HG02973 (cell line): ENCODE data around the gene CAPZB.

Experiments
- ATAC-seq: cut with Tn5 transposase; IDR thresholded peaks from one replicate; pipeline ENCODE4 v1.9.1; 2021; ENCODE audit warnings: moderate library complexity; ENCODE audit not compliant: unreplicated experiment

CAPZB gene

DNA sequence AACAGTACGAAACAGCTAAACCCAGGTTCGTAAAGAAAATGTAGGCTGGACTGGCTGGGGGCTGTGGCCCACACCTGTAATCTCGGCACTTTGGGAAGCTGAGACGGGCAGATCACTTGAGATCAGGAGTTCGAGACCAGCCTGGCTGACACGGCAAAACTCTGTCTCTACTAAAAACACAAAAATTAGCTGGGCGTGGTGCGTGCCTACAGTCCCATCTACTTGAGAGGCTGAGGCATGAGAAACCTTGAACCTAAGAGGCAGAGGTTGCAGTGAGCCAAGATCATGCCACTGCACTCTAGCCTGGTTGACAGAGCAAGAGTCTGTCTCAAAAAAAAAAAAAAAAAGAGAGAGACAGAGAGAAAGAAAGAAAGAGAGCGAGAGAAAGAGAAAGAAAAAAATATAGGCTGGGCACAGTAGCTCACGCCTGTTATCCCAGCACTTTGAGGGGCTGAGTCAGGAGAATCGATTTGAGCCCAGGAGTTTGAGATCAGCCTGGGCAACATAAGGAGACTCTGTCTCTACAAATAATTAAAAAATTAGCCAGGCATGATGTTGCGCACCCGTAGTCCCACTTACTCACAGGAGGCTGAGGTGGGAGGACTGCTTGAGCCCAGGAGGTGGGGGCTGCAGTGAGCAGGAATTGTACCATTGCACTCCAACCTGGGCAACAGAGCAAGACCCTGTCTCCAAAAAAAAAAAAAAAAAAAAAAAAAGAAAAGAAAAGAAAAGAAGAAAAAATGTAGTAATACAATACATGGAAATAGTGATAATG is 35.7 kb downstream of the CAPZB start:
- no peak for ATAC-seq

DNA sequence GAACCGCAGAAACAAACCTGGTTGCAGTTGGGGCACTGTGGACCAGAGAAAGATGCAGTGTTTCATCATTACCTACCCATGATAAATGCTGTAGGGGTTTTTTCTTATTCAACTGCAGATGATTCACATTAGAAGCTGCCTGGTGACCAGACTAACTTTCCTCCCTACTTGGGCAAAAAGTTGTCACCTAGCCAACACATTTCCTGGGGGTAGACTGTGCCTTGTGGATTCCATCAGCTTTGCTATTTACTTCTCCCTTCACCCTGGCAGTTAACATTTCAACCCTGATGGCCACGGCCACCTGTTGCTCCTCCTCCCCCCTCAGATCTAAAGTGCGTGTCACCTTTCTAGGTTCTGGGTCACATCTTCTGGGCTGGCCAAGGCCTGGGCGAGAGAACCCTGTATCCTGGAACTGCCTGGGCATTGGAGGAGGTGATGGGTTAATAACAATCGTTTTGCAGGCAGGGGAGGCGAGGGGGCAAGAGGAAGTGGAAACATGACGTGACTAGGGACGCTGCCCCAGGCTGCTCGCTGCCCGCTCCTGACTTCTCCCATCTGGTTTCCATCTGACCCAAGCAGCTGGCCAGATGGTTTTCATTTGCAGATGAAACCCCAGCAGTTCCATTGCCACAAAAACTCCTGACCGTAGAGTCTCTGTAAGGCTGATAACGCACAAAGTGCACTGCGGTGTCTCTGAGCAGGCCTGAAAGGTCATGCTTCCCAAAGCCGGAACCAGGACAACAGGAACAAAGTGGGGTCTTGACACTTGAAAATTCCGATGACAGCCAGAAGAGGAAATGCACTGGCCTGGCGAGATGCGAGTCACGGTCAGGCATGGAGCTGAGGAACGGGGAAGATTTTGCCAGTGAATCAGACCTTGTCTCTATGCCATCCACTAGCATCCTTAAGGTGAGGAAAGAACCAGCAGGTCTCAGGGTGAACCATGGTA is 36.6 kb downstream of the CAPZB start:
- no peak for ATAC-seq

DNA sequence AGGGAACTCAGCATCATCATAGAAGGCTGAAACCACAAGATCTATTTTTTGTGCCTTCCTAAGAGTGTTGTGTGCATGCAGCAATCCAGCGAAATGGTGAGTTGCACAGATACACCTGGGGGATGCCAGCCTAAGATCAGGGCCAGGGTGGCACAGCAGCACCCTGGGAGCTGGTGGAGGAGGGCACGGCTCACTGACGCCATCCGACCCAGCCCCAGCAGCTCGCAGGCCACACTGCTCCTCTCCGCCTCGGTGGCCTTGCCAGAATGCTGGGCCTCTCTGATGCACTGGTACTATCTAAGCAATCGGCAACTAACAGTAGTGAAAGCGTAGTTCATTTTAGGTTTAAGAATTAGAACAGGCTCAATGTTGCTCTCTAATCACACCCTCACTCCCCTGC is 37.8 kb downstream of the CAPZB start:
- no peak for ATAC-seq

DNA sequence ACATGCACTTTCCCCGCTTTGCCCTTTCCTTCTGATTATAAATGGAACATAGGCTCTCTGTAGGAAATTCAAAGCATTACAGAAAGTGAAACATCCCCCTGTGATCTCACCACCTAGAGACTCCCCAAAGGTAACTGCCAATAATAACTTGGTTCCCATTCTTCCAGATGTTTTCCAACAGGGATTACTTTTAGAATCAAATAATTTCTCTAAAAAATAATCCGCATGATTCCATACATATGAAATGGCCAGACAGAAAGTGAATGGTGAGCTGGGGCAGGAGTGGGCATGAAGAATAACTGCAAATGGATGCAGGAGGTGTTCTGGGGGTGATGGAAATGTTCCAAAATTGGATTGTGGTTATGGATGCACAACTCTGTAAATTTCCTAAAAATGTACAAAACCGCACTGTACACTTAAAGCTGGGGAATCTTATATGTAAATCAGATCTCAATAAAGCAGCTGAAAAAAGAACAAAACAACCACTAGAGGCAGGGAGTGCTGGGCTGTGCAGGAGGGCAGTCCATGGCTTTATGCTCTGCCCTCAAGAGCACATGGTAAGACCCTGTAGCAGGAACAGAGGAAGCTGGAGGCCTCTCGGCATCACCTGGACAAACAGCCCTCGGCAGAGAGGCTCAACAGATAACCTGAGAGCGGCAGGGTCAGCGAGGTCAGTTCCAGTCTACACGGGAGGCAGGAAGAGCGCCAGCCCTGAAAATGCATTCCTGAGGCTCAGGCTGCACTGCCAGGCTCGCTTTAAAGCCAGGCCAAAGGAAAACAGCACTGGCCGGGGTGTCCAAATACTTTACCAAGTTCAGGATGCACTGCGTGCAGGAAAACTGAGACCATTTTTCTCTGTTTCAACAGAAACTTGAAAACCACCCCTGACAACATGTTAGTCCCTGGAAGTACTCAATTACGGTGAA is 39.7 kb downstream of the CAPZB start:
- ATAC-seq, result no peak

DNA sequence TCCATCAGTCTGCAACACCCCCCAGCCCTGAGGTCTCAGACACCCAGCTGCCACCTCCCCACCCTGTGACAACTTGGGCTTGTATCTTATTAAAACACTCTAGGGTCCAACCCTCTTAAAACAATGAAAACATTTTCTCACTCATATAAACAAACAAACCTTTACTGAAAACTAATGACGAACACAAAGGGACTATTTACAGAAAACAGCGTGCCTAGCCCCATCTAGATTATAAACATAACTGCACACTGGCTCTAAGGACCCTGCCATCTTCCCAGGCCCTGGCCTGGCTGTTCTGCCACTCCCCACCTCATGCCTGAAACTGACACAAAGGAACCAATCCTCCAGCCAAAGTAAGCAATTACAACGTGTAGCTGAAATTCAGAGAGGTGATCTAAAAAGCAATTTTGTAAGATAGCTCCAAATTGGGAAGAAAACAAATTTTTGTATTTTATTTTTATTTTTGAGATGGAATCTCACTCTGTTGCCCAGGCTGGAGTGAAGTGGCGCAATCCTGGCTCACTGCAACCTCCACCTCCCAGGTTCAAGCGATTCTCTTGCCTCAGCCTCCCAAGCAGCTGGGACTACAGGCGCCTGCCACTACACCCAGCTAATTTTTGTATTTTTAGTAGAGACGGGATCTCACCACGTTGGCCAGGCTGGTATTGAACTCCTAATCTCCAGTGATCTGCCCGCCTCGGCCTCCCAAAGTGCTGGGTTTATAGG is 40.9 kb downstream of the CAPZB start:
- ATAC-seq, result no peak

DNA sequence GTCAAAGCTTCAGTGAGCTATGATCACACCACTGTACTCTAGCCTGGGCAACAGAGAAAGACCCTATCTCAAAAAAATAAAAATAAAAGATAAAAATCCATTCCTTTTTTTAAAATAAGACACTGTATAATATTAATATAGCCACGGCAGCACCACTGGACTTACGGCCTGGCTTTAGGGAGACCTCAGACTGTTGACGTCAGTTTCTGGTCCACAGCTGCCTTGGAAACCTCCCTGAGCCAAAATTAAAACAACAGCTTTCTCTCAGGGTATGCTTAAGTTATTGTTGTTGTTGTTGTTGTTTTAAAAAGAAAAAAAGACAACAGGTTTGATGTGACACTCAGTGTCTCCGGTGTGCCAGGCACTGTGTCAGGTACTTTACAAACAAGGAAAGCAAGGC is 42.0 kb downstream of the CAPZB start:
- no peak for ATAC-seq

DNA sequence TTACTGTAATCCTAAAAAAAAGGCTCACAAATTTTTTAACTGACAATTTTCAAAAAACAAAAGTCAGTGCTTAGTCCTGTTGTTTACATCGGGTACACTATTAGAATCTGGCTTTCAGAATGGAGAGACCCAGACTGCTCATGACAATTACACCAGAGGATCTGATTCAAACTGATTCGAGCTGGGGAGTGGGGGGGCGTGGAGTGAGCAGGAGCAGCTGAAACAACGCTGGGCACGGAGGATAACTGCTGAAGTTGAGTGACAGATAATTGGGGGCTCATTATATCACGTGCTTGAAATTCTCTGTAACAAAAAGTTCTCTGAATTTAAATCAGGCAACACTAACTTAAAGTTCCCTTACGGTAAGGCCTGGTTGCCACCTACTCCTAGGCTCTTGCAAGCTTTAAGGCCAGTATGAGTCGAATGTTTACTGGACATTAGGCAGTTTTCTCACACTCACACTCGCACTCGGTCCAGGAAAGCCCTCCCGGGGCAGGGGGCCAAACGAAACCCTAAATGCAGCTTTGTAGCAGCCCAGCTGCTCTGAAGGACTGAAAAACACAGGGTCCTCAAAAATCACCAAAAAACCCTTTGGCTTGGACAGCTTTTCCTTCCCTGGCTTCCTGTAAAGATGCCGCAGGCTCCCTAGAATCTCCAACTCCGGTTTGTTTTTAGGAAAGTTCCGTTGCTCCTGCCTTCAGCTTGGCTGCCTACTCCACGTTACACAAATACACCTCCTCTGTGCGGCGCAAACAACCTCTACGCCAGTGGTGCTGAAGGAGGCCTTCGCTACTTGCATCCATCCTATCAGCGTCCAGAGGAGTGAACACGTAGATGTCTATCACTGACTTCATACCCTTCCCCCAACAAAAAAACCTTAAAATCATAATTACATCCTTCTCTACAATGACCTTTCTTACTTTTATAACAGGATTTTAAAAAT is 42.9 kb downstream of the CAPZB start:
- ATAC-seq, result no peak

DNA sequence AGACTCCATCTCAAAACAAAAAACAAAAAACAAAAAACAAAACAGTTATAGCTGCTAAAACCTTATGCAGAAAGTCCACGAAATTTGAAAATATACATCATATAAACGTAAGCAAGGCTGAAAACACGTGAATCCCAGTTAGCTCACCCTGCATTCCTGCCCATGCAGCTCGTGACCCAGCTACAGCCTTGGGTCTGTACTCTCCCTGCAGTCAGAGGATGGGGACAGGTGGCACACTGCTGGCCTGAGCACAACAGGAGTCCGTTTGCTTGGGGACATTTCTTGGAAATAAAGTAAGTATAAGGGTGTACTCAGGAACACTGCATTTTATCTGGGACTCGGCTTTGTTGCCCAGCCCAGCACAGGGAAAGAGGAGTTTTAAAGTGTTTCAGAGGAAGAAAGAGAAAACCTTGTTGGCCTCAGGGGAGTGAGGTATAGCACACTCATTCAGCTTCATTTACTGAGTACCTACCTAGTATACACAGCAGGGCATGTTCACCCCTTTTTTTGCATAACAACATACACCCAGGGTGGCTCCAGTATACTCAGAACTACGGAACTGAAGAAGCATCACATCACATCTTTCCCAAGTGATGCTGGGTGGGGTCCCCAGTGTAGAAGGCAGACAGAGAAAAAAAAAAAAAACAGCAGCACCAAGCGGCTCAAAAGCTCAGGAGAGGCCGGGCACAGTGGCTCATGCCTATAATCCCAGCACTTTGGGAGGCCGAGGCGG is 44.1 kb downstream of the CAPZB start:
- no peak for ATAC-seq

DNA sequence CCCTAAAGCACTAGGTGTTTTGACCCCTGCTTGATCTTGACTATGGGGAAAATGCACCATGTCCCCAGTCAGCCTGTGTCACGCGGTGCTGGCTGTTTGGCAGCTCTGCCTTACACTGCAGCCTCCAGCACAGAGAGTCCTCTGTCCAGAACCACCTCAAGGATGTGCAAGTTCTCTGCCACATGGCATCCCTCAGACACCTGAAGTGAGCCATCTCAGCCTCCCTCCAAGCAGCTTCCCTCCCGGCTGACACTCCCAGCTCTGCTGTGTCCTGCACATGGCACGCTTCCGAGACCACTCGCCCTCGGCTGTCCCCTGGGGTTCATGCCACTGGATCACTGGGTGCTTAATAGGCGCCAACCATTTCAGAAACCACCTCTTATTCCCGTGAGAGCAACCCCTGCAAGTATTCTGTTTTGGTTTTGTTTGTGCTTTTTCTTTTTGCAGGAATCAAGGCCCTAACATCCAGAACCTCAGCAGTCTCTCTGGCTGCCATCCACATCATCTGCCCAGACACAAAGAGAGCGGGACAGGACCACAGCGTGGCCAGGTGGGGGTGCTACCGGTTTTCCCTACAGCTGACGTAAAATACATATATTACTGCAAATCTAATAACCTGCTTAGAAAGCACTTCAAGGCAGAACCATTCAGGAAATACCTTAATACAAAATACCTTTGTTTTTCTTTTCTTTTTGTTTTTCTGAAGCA is 45.7 kb downstream of the CAPZB start:
- ATAC-seq, result no peak

DNA sequence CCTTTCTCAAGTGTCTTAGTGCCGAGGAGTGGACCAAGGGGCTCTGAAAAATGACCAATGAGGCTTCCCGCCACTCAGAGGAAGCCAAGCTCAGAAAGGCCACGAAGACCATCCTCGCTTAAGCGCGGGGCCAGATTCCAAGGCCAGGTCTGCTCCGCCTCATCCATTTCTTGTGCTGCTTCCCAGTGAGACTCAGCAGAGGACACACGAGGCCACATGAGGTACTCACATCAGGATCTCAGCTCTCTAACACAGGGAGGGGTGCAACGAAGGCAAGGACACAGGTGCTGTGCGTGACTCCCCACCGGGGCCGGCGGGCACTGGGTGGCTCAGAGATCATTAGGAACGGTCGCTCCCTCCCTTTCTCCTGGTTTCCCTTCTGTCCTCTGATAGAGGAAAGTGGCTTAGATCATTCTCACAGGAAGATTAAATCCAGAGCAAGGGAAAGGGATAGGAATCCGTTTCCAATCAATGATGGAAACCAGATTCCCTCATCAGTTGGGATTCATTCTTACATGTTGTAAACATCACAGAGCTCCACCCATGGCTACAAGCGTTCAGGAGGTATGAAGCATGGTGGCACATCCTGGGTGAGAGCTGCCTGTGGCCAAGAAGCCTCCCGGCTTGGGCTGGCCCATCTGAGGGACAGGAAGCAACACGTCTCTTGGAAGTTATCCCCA is 46.7 kb downstream of the CAPZB start:
- ATAC-seq, result no peak

DNA sequence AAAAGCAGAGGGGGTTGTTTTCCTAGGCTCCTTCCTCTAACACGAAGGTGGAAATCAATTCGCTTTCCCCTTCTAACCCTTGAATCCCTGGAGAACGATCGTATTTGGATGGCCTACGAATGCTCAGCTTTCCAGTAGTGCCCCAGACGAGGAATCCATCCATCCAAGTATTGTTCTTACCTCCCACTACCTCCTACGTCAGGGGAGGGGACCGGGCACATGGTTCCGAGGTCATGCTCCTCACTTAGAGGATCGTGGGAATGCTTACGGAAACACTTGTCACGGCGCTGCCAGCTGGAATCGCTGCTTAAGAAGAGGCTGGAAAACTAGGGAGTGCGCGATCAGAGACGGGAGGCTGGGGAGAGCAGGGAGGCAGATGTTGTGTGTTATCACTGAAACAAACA is 47.4 kb downstream of the CAPZB start:
- no peak for ATAC-seq

DNA sequence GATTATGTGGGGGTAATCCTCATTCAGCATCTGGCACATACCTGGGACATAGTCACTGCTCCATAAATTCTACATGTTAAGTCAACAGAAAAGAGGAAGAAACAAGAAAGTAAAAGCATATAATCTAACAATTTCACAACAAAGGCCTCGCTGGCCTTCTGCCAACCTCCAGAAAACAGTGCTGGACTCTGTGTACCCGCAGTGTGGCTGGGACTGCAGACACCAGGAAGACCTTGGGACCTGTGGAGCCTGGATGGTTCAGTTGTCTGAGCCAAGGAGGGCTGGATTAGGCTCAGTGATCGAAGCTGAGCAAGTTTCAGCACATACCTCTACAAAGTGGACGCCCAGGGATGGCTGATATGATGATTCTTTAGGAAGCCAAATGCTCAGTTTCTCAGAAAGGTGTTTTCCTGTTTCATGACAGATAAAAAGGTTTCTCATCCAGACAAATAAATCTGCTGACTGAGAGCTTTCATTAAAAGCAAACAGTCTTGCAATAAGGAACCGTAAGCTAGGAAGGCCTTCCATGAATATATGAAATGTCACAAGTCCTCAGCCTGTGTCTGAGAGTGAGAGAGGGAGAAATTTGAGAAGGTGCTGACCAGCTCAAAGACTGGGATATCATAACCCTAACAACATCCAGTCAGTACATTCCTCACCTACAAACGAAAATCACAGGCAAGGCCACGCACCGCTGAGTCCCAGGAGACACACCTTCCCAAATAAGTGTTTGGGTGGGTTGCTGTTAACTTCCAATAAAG is 48.4 kb downstream of the CAPZB start:
- no peak for ATAC-seq

DNA sequence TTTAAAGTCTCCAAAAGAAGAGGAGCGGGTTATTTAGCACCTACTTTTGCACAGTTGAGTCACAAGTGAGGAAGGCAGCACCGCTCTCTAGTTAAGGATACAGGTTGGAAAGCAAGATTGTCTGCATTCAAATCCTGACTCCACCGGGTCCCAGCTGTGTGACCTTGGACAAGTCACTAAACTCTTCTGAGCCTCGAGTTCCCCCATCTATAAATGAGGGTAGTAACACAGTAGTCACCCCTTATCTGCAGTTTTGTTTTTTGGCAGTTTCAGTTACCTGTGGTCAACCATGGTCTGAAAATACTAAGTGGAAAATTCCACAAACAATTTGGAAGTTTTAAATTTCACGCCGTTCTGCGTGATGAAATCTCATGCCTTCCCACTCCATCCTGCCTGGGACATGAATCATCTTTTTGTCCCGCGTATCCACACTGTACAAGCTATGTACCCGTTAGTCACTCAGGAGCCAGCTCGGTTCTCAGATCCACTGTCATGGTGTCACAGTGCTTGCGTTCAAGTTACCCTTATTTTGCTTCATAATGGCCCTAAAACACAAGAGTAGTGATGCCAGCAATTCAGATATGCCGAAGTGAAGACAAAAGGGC is 49.4 kb downstream of the CAPZB start:
- ATAC-seq, result no peak

DNA sequence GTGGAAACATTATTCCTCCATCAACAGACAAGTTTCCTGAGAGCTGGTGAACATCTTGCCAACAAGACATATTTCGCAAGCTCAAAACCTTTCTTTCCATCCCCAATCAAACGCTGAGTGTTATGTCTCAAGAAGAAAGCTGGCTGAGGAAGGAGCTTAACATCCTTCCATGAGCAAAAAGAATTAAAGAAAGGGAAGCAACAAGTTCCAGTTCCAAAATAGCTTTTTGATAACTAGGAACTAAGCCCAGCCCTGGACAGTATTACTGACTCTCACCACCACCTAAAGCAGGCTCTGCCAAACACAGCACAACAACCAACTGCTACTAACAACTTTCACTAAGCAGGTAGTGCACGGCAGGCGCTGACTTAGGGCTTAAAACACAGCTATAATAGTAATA is 50.2 kb downstream of the CAPZB start:
- no peak for ATAC-seq

DNA sequence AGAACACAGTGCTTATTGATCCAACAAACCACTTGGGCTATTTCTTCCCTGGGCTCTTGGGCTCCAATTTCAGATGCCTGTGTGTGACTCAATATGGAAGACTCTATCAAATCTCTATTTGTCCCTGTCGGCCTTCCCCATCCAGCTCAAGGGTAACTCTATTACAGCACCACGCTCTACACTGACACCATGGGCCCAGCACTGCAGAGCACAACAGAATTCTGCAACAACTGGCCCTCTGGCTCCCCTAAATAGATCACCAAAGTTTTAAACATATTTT is 51.7 kb downstream of the CAPZB start:
- ATAC-seq, result no peak

DNA sequence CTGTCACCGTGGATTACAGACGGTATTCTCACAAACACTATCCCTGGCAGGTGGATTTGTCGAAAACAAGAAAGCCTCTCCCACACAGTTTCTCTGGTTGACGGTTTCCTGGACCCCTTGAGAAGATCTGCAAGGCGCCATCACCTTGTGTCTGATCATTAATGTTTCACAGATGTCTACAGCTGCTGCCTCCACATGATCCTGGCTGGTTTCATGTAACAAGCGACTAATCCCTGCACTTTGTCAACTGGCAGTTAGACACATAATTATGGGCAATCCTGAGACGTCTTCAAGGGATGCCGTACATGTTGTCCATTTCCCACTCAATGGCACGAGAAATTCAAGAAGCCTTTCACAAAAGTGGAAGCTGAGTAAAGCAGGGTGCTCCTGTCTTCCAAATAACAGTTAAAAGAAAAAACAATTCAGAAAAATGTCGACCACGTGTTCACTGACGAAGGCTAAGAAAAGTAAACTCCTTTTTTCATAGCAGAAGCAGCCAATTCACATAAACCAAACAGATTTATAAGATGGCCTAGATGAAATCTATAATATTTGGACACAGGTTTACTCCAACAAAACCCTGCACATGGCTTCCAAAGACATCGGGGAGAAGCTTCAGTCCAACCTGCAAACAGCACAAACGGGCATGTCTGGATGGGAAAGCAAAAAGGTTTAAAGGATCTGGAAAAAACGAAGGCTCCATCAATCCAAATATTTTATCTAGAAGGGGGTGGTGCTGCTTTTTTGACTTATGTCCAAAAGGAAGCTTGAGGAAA is 52.2 kb downstream of the CAPZB start:
- ATAC-seq, result no peak
